ENCODE results near the gene TMEM30B. TPM values are rescaled to one million over a fixed set of nuclear protein-coding genes. Genes with fewer than 3 reads are reported as not detected.
A peak's percentile ranks its signal among the peaks of the same experiment; 100 is the strongest.

The TMEM30B gene
- total and polyA plus RNA-seq, 9 donors: 1.0 to 4.4 (median 2.5) TPM

DNA sequence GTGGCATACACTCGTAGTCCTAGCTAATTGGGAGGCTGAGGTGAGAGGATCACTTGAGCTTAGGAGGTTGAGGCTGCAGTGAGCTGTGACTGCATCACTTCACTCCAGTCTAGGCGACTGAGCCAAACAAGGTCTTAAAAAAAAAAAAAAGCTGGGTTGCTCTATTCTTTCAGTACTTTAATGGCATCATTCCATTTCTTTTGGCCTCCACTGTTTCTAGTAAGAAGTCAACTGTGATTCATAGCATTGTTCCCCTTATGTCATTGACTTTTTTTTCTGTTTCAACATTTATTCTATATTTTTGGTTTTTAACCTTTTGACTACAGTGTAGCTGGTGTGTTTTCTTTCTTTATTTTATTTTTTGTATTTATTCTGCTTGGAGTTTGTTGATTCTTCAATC, 23.6 kb upstream of the TMEM30B start:
- no peak overlapping the region for H3K27ac ChIP-seq (ENCODE audit: low read length)
- no CpG with 5 or more reads among the region's 2 CpGs for whole genome bisulfite sequencing (ENCODE audit: insufficient coverage)

DNA sequence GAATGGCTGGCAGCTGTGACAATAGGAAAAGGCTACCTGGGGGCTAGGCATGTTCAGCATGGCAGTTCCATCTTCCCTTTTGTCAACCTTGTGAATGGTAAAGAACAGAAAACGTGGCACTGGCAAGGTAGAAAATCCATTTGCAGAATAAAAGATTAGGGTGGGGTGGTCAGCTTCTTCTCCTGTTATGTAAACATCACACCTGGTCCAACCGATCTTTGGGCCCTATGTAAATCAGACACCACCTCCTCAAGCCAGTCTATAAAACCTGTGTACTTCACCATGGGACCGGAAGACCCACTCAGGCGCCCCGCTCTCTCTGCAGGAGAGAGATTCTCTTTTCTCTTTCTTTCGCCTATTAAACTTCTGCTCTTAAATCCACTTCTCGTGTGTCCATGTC, 19.6 kb upstream of the TMEM30B start:
- Histone ChIP-seq H3K4me1 (ENCODE audit: control insufficient read depth, insufficient read depth, low read length) (no peaks in the 10 kb centered on the region), H3K27me3 (ENCODE audit: control insufficient read depth, insufficient read depth, low read length) (no peaks in the 10 kb centered on the region), H3K36me3 (ENCODE audit: control insufficient read depth, insufficient read depth, low read length) (no peaks in the 10 kb centered on the region), H3K4me3 (ENCODE audit: low read length) (no peak overlapping the region), H3K9me3 (replicated peaks; ENCODE audit: control insufficient read depth, low read depth, low read length) (no peaks in the 10 kb centered on the region), H3K27ac (ENCODE audit: low read length) (no peak overlapping the region)
- DNase-seq: no peak
- 86% methylated on average over 1 of the region's 7 CpGs for WGBS (ENCODE audit: insufficient coverage)

More for the DNA sequence above, 23.6 kb upstream of the TMEM30B start:
- DNase-seq: no peak
- Histone ChIP-seq H3K9me3 (replicated peaks; ENCODE audit: control insufficient read depth, low read depth, low read length) (peaks cover 3% of the 10 kb centered on the region), H3K27me3 (ENCODE audit: control insufficient read depth, insufficient read depth, low read length) (no peaks in the 10 kb centered on the region), H3K36me3 (ENCODE audit: control insufficient read depth, insufficient read depth, low read length) (no peaks in the 10 kb centered on the region), H3K4me3 (ENCODE audit: low read length) (no peak overlapping the region), H3K4me1 (ENCODE audit: control insufficient read depth, insufficient read depth, low read length) (no peaks in the 10 kb centered on the region)

DNA sequence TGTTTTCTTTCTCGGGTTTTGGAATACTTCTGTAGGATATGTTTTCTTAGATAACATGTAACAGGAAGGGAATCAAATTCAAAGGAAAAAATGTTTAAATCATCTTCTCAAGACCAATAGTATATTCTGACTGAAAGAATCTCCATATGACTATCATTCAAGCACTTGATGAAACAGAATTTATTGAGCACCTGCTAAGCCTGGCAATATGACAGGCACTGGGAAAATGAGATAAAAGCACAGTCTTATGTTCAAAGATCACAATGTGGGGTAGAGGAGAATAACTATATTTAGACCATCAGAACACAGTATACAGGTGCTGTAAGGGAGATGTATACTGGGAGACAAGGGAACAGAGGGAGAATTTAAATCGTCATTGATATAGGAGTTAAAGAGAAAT, 19.1 kb upstream of the TMEM30B start:
- no peak overlapping the region for H3K4me3 ChIP-seq (ENCODE audit: low read length)
- no peaks in the 10 kb centered on the region for H3K4me1 ChIP-seq (ENCODE audit: control insufficient read depth, insufficient read depth, low read length)
- no peaks in the 10 kb centered on the region for H3K9me3 ChIP-seq (replicated peaks; ENCODE audit: control insufficient read depth, low read depth, low read length)
- H3K27me3 ChIP-seq (ENCODE audit: control insufficient read depth, insufficient read depth, low read length): no peaks in the 10 kb centered on the region
- no peak overlapping the region for H3K27ac ChIP-seq (ENCODE audit: low read length)
- WGBS (ENCODE audit: insufficient coverage): no CpG with 5 or more reads among the region's 2 CpGs
- no peaks in the 10 kb centered on the region for H3K36me3 ChIP-seq (ENCODE audit: control insufficient read depth, insufficient read depth, low read length)
- DNase-seq: no peak

DNA sequence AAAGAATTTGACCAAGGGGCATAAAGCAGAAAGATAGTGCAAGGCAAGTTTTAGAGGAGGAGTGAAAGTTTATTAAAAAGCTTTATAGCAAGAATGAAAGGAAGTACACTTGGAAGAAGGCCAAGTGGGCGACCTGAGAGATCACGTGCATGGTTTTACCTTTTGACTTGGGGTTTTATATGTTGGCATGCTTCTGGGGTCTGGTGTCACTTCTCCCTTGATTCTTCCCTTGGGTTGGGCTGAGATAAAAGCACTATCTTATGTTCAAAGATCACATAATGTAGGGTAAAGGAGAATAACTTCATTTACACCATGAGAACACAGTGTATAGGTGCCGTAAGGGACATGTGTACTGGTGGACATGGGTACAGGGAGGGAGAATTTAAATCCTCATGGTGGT, 17.7 kb upstream of the TMEM30B start:
- 54% methylated on average over 2 of the region's 3 CpGs for WGBS (ENCODE audit: insufficient coverage)
- no peak for DNase-seq
- H3K4me1 ChIP-seq (ENCODE audit: control insufficient read depth, insufficient read depth, low read length): no peaks in the 10 kb centered on the region

DNA sequence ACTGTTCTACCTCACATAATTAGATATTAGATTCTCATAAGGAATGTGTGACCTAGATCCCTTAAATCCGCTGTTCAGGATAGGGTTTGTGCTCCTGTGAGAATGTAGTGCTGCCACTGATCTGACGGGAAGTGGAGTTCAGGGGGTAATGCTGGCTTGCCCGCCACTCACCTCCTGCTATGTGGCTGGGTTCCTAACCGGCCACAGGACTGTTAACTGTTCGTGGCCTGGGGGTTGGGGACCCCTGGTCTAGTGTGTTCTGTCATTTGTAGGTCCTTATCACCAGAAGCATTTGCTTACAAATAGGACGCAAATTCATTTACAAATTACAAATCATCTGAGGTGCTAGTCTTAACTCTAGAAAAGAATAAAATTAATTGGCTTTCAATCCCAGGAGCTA, 16.4 kb upstream of the TMEM30B start:
- no peaks in the 10 kb centered on the region for H3K27me3 ChIP-seq (ENCODE audit: control insufficient read depth, insufficient read depth, low read length)
- H3K27ac ChIP-seq (ENCODE audit: low read length): no peak overlapping the region
- 100% methylated on average over 1 of the region's 6 CpGs for WGBS (ENCODE audit: insufficient coverage)
- H3K4me3 ChIP-seq (ENCODE audit: low read length): no peak overlapping the region
- DNase-seq: no peak
- no peaks in the 10 kb centered on the region for H3K36me3 ChIP-seq (ENCODE audit: control insufficient read depth, insufficient read depth, low read length)
- H3K9me3 ChIP-seq (replicated peaks; ENCODE audit: control insufficient read depth, low read depth, low read length): no peaks in the 10 kb centered on the region
- H3K4me1 ChIP-seq (ENCODE audit: control insufficient read depth, insufficient read depth, low read length): no peaks in the 10 kb centered on the region

More for the DNA sequence above, 17.7 kb upstream of the TMEM30B start:
- Histone ChIP-seq H3K27ac (ENCODE audit: low read length) (no peak overlapping the region), H3K27me3 (ENCODE audit: control insufficient read depth, insufficient read depth, low read length) (no peaks in the 10 kb centered on the region), H3K9me3 (replicated peaks; ENCODE audit: control insufficient read depth, low read depth, low read length) (no peaks in the 10 kb centered on the region), H3K36me3 (ENCODE audit: control insufficient read depth, insufficient read depth, low read length) (no peaks in the 10 kb centered on the region), H3K4me3 (ENCODE audit: low read length) (no peak overlapping the region)

DNA sequence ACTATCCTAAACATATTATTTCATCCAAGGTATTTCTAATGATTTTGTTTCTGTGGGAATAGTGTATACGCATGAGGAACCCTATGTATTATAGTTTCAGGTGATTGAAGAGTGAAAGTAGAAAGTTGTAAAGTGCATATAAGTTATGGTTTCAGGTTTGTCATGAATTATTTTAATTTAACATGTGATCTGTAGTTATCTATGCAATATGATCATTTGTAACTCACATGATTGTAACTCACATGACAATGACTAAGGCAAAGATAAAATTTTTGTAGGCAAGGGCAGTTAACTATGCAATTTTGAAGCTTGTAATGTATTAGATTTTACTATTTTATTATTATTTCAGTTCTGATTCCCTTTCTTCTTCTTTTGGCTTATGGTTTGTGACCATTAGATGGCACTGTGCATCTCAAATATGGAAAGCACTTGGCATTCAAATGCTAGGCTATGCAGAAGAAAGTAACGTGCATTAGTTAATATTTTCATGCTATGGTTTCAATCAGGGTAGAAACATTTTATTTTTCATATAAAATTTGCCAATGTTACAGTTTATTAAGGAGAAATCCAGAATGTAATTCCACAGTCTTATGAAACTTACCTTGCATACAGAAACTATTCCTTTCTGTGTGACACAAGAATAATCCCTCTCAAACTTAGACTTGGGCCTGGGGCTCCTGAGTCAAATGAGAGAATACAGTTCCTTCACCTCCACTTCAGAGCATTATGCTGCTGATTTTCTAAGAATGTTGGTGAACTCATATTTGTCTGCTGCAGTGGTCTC, 15.8 kb upstream of the TMEM30B start:
- H3K4me3 ChIP-seq (ENCODE audit: low read length): no peak overlapping the region
- no peaks in the 10 kb centered on the region for H3K9me3 ChIP-seq (replicated peaks; ENCODE audit: control insufficient read depth, low read depth, low read length)
- no peaks in the 10 kb centered on the region for H3K36me3 ChIP-seq (ENCODE audit: control insufficient read depth, insufficient read depth, low read length)
- DNase-seq: peak; percentile 58
- H3K27me3 ChIP-seq (ENCODE audit: control insufficient read depth, insufficient read depth, low read length): no peaks in the 10 kb centered on the region
- H3K4me1 ChIP-seq (ENCODE audit: control insufficient read depth, insufficient read depth, low read length): no peaks in the 10 kb centered on the region
- no CpG with 5 or more reads among the region's 2 CpGs for WGBS (ENCODE audit: insufficient coverage)
- no peak overlapping the region for H3K27ac ChIP-seq (ENCODE audit: low read length)

DNA sequence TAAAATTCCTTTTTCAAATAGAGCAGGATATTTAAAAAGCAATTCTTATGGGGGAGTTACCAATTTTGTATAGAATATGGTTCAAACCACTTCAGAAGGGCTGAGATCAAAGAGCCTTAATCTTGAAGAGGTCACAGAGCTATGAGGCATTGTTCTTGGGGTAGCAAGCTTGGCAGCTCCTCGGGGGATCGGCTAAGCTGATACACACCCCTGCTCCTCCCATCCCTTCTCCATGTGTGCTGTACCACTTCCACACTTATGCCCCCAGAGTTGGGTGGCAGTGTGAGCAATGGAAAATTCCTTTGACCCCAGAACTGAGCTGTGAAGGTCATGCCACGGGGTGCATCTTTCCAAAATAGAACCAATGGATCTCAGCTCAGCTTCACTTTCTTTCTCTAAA, 15.0 kb upstream of the TMEM30B start:
- Histone ChIP-seq H3K9me3 (replicated peaks; ENCODE audit: control insufficient read depth, low read depth, low read length) (no peaks in the 10 kb centered on the region), H3K36me3 (ENCODE audit: control insufficient read depth, insufficient read depth, low read length) (no peaks in the 10 kb centered on the region), H3K4me1 (ENCODE audit: control insufficient read depth, insufficient read depth, low read length) (no peaks in the 10 kb centered on the region), H3K4me3 (ENCODE audit: low read length) (no peak overlapping the region), H3K27ac (ENCODE audit: low read length) (no peak overlapping the region), H3K27me3 (ENCODE audit: control insufficient read depth, insufficient read depth, low read length) (no peaks in the 10 kb centered on the region)
- WGBS (ENCODE audit: insufficient coverage): 0% methylated on average over 1 of the region's 3 CpGs
- DNase-seq: no peak

DNA sequence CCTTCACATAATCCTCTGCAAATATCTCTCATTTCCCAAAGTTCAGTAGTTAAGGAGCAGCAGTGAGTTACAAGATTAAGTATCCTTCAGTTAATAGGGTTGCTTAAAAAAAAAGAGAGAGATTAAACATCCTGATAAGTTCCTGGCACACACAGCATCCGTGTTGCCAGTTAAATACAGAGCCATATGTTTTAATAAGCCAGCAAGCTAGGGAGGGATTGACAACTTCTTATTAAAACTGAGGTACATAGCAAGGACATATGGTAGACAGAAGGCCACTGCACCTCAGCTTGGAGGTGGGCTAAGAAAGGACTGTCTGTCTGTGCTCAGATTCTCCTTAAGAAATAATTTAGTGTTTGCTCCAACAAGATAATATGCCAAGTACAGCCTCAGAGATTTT, 9.6 kb upstream of the TMEM30B start:
- no peak for DNase-seq
- no peak overlapping the region for H3K27ac ChIP-seq (ENCODE audit: low read length)
- no peaks in the 10 kb centered on the region for H3K27me3 ChIP-seq (ENCODE audit: control insufficient read depth, insufficient read depth, low read length)
- H3K4me1 ChIP-seq (ENCODE audit: control insufficient read depth, insufficient read depth, low read length): no peaks in the 10 kb centered on the region
- H3K36me3 ChIP-seq (ENCODE audit: control insufficient read depth, insufficient read depth, low read length): no peaks in the 10 kb centered on the region
- no peaks in the 10 kb centered on the region for H3K9me3 ChIP-seq (replicated peaks; ENCODE audit: control insufficient read depth, low read depth, low read length)
- no CpG with 5 or more reads among the region's 1 CpG for WGBS (ENCODE audit: insufficient coverage)
- H3K4me3 ChIP-seq (ENCODE audit: low read length): no peak overlapping the region

DNA sequence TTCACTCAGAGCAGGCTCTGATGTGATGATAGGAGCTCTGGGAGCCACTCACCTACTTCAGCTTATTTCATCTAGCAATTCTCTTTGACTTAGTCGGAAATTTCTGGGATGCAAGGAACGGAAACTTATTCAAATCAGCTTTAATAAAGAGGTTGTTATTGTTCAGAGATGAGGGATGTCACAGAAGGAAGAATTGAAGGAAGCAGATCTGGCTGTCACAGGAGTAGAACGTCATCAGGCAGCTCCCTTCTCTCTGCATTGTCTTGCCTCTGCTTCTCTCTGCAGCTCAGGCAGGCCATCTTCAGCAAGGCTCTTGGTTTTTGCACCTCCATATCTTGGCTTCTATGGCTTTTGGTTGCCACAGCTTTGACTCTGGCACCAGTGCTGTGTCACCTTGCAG, 7.6 kb upstream of the TMEM30B start:
- H3K4me1 ChIP-seq (ENCODE audit: control insufficient read depth, insufficient read depth, low read length): no peaks in the 10 kb centered on the region
- no peaks in the 10 kb centered on the region for H3K9me3 ChIP-seq (replicated peaks; ENCODE audit: control insufficient read depth, low read depth, low read length)
- no peaks in the 10 kb centered on the region for H3K27me3 ChIP-seq (ENCODE audit: control insufficient read depth, insufficient read depth, low read length)
- no peaks in the 10 kb centered on the region for H3K36me3 ChIP-seq (ENCODE audit: control insufficient read depth, insufficient read depth, low read length)
- no peak overlapping the region for H3K4me3 ChIP-seq (ENCODE audit: low read length)
- 50% methylated on average over 1 of the region's 3 CpGs for WGBS (ENCODE audit: insufficient coverage)
- DNase-seq: no peak
- no peak overlapping the region for H3K27ac ChIP-seq (ENCODE audit: low read length)

DNA sequence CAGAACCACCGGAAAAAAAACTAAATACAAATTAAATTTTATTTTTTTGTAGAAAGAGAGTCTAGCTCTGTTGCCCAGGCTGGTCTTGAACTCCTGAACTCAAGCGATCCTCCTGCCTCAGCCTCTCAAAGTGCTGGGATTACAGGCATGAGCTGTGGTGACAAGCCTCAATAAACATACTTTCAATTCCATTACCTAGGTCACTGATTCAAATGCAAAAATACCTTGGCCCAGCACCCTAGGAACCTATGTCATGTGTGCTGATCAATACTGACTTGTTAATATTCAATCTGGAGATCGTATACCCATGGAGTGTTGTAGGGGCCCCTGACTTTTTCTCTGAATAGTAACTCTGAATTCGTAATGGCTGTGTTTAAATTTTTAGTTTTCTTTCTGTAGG, 7.1 kb upstream of the TMEM30B start:
- H3K27me3 ChIP-seq (ENCODE audit: control insufficient read depth, insufficient read depth, low read length): no peaks in the 10 kb centered on the region
- H3K36me3 ChIP-seq (ENCODE audit: control insufficient read depth, insufficient read depth, low read length): no peaks in the 10 kb centered on the region
- no peak overlapping the region for H3K4me3 ChIP-seq (ENCODE audit: low read length)
- WGBS (ENCODE audit: insufficient coverage): 90% methylated on average over 2 of the region's 4 CpGs
- H3K9me3 ChIP-seq (replicated peaks; ENCODE audit: control insufficient read depth, low read depth, low read length): no peaks in the 10 kb centered on the region
- H3K27ac ChIP-seq (ENCODE audit: low read length): no peak overlapping the region
- DNase-seq: no peak
- H3K4me1 ChIP-seq (ENCODE audit: control insufficient read depth, insufficient read depth, low read length): no peaks in the 10 kb centered on the region

DNA sequence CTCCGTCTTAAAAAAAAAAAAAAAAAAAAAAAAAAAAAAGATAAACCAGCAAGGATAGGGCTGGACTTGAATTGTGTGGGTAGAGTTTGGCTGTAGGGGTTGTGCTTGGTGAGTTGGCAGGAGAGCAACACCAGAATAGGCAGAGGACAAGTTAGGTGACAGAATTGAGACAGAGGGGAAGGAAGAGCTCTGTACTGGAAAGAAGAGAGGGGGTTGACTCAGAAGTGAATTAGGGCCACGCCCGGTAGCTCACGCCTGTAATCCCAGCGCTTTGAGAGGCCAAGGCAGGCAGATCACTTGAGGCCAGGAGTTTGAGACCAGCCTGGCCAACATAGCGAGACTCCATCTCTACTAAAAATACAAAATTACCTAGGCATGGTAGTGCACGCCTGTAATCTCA, 6.1 kb upstream of the TMEM30B start:
- Histone ChIP-seq H3K27me3 (ENCODE audit: control insufficient read depth, insufficient read depth, low read length) (no peaks in the 10 kb centered on the region), H3K9me3 (replicated peaks; ENCODE audit: control insufficient read depth, low read depth, low read length) (no peaks in the 10 kb centered on the region), H3K27ac (ENCODE audit: low read length) (no peak overlapping the region), H3K4me1 (ENCODE audit: control insufficient read depth, insufficient read depth, low read length) (no peaks in the 10 kb centered on the region), H3K4me3 (ENCODE audit: low read length) (no peak overlapping the region), H3K36me3 (ENCODE audit: control insufficient read depth, insufficient read depth, low read length) (no peaks in the 10 kb centered on the region)
- DNase-seq: no peak
- WGBS (ENCODE audit: insufficient coverage): 87% methylated on average over 5 of the region's 7 CpGs

Data from muscle of leg (tissue), 11 donors.